Naive thymus-derived CD4-positive, alpha-beta T cell (primary cell): ENCODE measurements around the gene OSBPL10. TPM values are rescaled to one million over a fixed set of nuclear protein-coding genes. Genes with fewer than 3 reads are reported as not detected.

Experiments used
- ATAC-seq: fragments of 150-1000 bp; cut with Tn5 transposase; 2 replicates; pipeline ENCODE4 v1.10.0; 2021; ENCODE audit warnings: mild to moderate bottlenecking, moderate library complexity
- CTCF ChIA-PET: fragments of 350-600 bp; sonication (Branson Sonifier 250); formaldehyde crosslinking; loops from one replicate; lab custom pipeline; 2021; ENCODE audit warnings: antibody characterized with exemption; lab: Charles Lee
- POLR2A ChIA-PET: fragments of 350-600 bp; sonication (Branson Sonifier 250); formaldehyde crosslinking; loops from one replicate; lab custom pipeline; 2021; ENCODE audit warnings: antibody characterized with exemption, inconsistent platforms; lab: Charles Lee
- DNase-seq, 9 donors: peaks; one replicate each; pipeline versions ENCODE4 v3.0.0 to v3.0.0-alpha.2; 2020 to 2022; ENCODE audit warnings: mixed read lengths in 1 of 9
- H3K27ac ChIP-seq: one replicate; pipeline ENCODE4 v1.7.0; 2013; ENCODE audit warnings: mild to moderate bottlenecking, low read depth, low read length, moderate library complexity
- H3K27me3 ChIP-seq, 2 donors: one replicate each; pipeline ENCODE4 v1.7.0; 2013; ENCODE audit warnings: low read length in 2 of 2, mild to moderate bottlenecking in 2 of 2, moderate library complexity in 2 of 2; ENCODE audit not compliant: control insufficient read depth in 2 of 2, insufficient read depth in 2 of 2
- H3K36me3 ChIP-seq, 3 experiments: 1 replicate in 2 of 3; 2 replicates in 1 of 3; pipeline ENCODE4 v1.7.0; 2013; ENCODE audit warnings: low read length in 3 of 3, mild to moderate bottlenecking in 3 of 3, moderate library complexity in 1 of 3; ENCODE audit not compliant: insufficient read depth in 3 of 3, control insufficient read depth in 2 of 3
- H3K4me1 ChIP-seq, 2 donors: one replicate each; pipeline ENCODE4 v1.7.0; 2013; ENCODE audit warnings: low read length in 2 of 2, mild to moderate bottlenecking in 2 of 2, moderate library complexity in 1 of 2; ENCODE audit not compliant: control insufficient read depth in 2 of 2, insufficient read depth in 2 of 2
- H3K4me3 ChIP-seq: 2 replicates; pipeline ENCODE4 v1.7.0; 2013; ENCODE audit warnings: mild to moderate bottlenecking, low read length
- H3K9me3 ChIP-seq, 3 experiments: 1 replicate in 2 of 3; 2 replicates in 1 of 3; pipeline ENCODE4 v1.7.0; 2013; ENCODE audit warnings: low read length in 3 of 3; ENCODE audit not compliant: control insufficient read depth in 2 of 3
- H3K27ac Mint-ChIP-seq, 9 donors: one replicate each; pipeline ENCODE4 v1.8.0; 2020 to 2022; ENCODE audit warnings: mixed read lengths in 9 of 9, mild to moderate bottlenecking in 8 of 9, moderate library complexity in 5 of 9, inconsistent platforms in 2 of 9
- H3K27me3 Mint-ChIP-seq, 5 donors: one replicate each; pipeline ENCODE4 v1.8.0; 2021 to 2022; ENCODE audit warnings: mixed read lengths in 5 of 5, mild to moderate bottlenecking in 1 of 5
- H3K36me3 Mint-ChIP-seq, 5 donors: one replicate each; pipeline ENCODE4 v1.8.0; 2020 to 2022; ENCODE audit warnings: mixed read lengths in 5 of 5, mild to moderate bottlenecking in 3 of 5, inconsistent platforms in 1 of 5
- H3K4me1 Mint-ChIP-seq, 7 donors: one replicate each; pipeline ENCODE4 v1.8.0; 2020 to 2022; ENCODE audit warnings: mixed read lengths in 7 of 7, mild to moderate bottlenecking in 3 of 7, inconsistent platforms in 1 of 7
- H3K4me3 Mint-ChIP-seq, 10 donors: one replicate each; pipeline ENCODE4 v1.8.0; 2020 to 2022; ENCODE audit warnings: mild to moderate bottlenecking in 10 of 10, mixed read lengths in 10 of 10, moderate library complexity in 6 of 10, inconsistent platforms in 2 of 10
- H3K9me3 Mint-ChIP-seq, 11 donors: one replicate each; pipeline ENCODE4 v1.8.0; 2020 to 2022; ENCODE audit warnings: mixed read lengths in 11 of 11, mild to moderate bottlenecking in 4 of 11, inconsistent platforms in 1 of 11, moderate library complexity in 1 of 11
- intact Hi-C, 2 donors: fragments of 100-400 bp; cut with micrococcal nuclease; formaldehyde crosslinking; loops; one replicate each; pipeline ENCODE4 v1.15.1; 2023
- polyA plus RNA-seq, 2 donors: library from polyadenylated mRNA; unstranded; fragments of 300-500 nt; fragmentation: Illumina TruSeq; gene quantifications; one replicate each; pipeline ENCODE4 v1.2.3, GENCODE V29; 2021
- total RNA-seq, 6 experiments: library from RNA in 5 of 6; stranded (reverse) in 5 of 6; gene quantifications; 1 replicate in 5 of 6; 2 replicates in 1 of 6; pipeline ENCODE4 v1.2.3 and lab custom pipeline; 2021 to 2026

OSBPL10 gene
- total and polyA plus RNA-seq, 7 experiments from 2014 or later: 0.15 to 6.8 (median 0.59) TPM

DNA sequence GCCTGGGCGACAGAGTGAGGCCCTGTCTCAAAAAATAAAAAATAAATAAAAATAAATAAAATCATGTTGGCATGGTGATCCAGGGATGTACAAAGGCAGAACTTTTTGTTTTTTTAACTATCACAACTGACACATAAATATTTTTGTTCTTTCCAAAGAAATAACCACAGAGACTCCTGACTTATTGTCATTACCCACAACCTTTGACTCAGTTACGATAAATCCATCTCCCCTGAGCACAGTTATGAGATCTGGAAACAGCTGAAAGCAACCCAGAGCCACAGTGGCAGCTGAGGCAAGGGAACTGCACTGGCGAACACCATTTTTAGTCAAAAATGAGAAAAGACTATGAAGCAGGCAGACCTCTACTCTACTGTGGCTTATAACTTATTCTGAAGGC is 24.0 kb downstream of the OSBPL10 start:
- Histone ChIP-seq H3K36me3 (no peaks in the 10 kb centered on the region), H3K4me3 (no peak overlapping the region), H3K4me1 (no peaks in the 10 kb centered on the region), H3K27ac (no peak overlapping the region), H3K9me3 (peaks cover 0 to 8% (median 0%) of the 10 kb centered on the region in 3 experiments), H3K27me3 (no peaks in the 10 kb centered on the region)
- ATAC-seq: no peak
- ChIA-PET CTCF (no interaction called here), POLR2A (no interaction called here)
- no peak for DNase-seq
- intact Hi-C loops: no loop called here
- Mint-ChIP-seq H3K4me3 (no peak overlapping the region), H3K4me1 (peaks cover 0 to 17% (median 0%) of the 10 kb centered on the region in 7 donors), H3K27ac (no peak overlapping the region), H3K36me3 (peaks cover 0 to 9% (median 5%) of the 10 kb centered on the region in 5 donors), H3K27me3 (peaks cover 0 to 13% (median 0%) of the 10 kb centered on the region in 5 donors), H3K9me3 (peaks cover 3 to 20% (median 11%) of the 10 kb centered on the region in 11 donors)

DNA sequence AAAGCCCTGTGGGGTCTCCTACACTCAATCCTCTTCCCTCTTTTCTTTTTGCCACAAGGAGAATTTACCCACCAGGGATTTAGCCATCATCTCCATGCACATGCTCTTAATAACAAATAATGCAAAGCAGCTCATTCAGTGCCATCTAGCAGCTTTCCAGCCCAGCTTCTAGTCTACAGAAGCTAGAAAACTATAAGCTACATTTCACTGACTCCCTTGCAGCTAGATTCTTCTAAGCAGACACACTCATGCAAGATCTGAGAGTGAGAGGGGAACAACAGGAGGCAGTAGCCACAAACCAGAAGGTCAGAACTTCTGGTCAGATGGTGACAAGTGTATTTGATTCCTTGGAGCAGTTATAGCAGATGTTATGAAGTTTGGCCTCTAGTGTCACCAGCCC is 25.5 kb downstream of the OSBPL10 start:
- Mint-ChIP-seq H3K4me1 (peaks cover 0 to 11% (median 0%) of the 10 kb centered on the region in 7 donors), H3K27ac (no peak overlapping the region), H3K4me3 (no peak overlapping the region), H3K27me3 (peaks cover 0 to 9% (median 0%) of the 10 kb centered on the region in 5 donors), H3K36me3 (peaks cover 0 to 9% (median 5%) of the 10 kb centered on the region in 5 donors), H3K9me3 (peaks cover 3 to 23% (median 12%) of the 10 kb centered on the region in 11 donors)
- Histone ChIP-seq H3K9me3 (peaks cover 0 to 8% (median 0%) of the 10 kb centered on the region in 3 experiments), H3K4me1 (no peaks in the 10 kb centered on the region), H3K4me3 (no peak overlapping the region), H3K27me3 (no peaks in the 10 kb centered on the region), H3K27ac (no peak overlapping the region), H3K36me3 (no peaks in the 10 kb centered on the region)
- ATAC-seq (no peak), DNase-seq (no peak)
- CTCF ChIA-PET: no interaction called here
- intact Hi-C loops: no loop called here
- POLR2A ChIA-PET: no interaction called here

DNA sequence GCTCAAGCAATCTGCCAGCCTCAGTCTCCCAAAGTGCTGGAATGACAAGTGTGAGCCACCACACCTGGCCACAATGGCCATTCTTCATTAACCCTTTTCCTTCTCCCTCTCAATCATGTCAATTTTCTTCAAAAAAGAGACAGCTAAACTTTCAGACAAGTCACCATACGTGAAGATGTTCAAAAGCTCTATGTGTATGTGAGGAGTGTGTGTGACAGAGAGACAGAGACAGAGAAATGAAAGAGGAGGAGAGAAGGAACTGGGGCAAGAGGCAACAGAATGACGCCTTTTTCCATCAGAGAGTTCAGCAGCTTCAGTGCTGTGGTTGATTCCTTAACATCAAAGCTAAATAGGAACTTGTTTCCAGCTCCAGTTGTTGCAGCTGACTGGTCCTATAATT is 27.4 kb downstream of the OSBPL10 start:
- ChIA-PET POLR2A (no interaction called here), CTCF (interaction anchor here (0.5 kb wide), 1 partner anchor 1835 kb away, joined by 3 read pairs; no protein-coding TSS in a partner anchor)
- Histone ChIP-seq H3K36me3 (no peaks in the 10 kb centered on the region), H3K4me3 (no peak overlapping the region), H3K4me1 (no peaks in the 10 kb centered on the region), H3K27me3 (no peaks in the 10 kb centered on the region), H3K27ac (no peak overlapping the region), H3K9me3 (peaks cover 0 to 8% (median 0%) of the 10 kb centered on the region in 3 experiments)
- ATAC-seq (no peak), DNase-seq (no peak)
- Mint-ChIP-seq H3K36me3 (peaks cover 0 to 9% (median 5%) of the 10 kb centered on the region in 5 donors), H3K4me3 (no peak overlapping the region), H3K9me3 (peaks cover 4 to 30% (median 14%) of the 10 kb centered on the region in 11 donors), H3K27me3 (peaks cover 0 to 9% (median 0%) of the 10 kb centered on the region in 5 donors), H3K27ac (no peak overlapping the region), H3K4me1 (peaks cover 0 to 5% (median 0%) of the 10 kb centered on the region in 7 donors)
- intact Hi-C loops: no loop called here

DNA sequence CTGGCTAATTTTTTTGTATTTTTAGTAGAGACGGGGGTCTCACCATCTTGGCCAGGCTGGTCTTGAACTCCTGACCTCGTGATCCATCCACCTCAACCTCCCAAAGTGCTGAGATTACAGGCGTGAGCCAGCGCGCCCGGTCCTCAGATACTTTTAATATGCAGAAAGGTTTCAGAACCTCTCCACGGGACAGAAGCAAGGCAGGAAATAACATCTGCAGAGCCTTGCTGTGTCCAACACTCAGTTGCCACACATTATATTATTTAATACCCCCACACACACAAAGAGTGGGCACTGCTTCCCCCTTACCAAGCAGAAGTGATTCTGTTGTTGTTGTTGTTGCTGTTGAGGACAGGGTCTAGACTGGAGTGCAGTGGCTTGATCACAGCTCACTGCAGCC is 28.0 kb downstream of the OSBPL10 start:
- Histone ChIP-seq H3K4me3 (no peak overlapping the region), H3K27me3 (no peaks in the 10 kb centered on the region), H3K4me1 (no peaks in the 10 kb centered on the region), H3K27ac (no peak overlapping the region), H3K9me3 (peaks cover 0 to 8% (median 0%) of the 10 kb centered on the region in 3 experiments), H3K36me3 (no peaks in the 10 kb centered on the region)
- POLR2A ChIA-PET: no interaction called here
- Mint-ChIP-seq H3K36me3 (peaks cover 0 to 9% (median 5%) of the 10 kb centered on the region in 5 donors), H3K4me3 (no peak overlapping the region), H3K27me3 (peaks cover 0 to 9% (median 0%) of the 10 kb centered on the region in 5 donors), H3K27ac (no peak overlapping the region), H3K4me1 (peaks cover 0 to 5% (median 0%) of the 10 kb centered on the region in 7 donors), H3K9me3 (peaks cover 4 to 31% (median 14%) of the 10 kb centered on the region in 11 donors)
- intact Hi-C loops: no loop called here
- ATAC-seq (no peak), DNase-seq (no peak)
- CTCF ChIA-PET: interaction anchor here (0.5 kb wide), 1 partner anchor 1835 kb away, joined by 3 read pairs; no protein-coding TSS in a partner anchor

DNA sequence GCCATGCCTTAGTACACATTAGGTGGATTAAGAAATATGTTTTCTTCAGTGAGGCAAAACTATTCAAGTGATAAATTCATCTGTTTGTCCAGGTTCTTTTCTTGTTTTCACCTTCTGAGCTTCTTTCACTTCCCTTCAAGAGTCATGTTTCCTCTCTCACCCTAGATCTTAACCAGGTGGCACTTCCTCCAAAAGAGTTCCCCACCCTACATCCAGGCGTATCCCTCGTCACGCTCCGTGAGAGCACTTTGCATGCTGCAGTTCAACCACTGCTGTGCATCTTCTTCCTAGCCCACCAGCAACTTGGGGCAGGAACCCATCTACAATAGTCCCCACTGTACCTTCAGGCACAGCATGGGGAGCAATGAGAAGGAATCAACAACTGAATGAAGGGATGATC is 28.9 kb downstream of the OSBPL10 start:
- Histone ChIP-seq H3K9me3 (peaks cover 0 to 8% (median 0%) of the 10 kb centered on the region in 3 experiments), H3K27me3 (no peaks in the 10 kb centered on the region), H3K4me3 (no peak overlapping the region), H3K4me1 (no peaks in the 10 kb centered on the region), H3K27ac (no peak overlapping the region), H3K36me3 (no peaks in the 10 kb centered on the region)
- ATAC-seq: peak; percentile 54
- H3K4me1 Mint-ChIP-seq: peaks cover 0 to 5% (median 0%) of the 10 kb centered on the region in 7 donors
- H3K27me3 Mint-ChIP-seq: peaks cover 0 to 12% (median 0%) of the 10 kb centered on the region in 5 donors
- DNase-seq: no peak
- POLR2A ChIA-PET: no interaction called here
- intact Hi-C loops: no loop called here
- peak overlapping the region in 1 of 9 donors; percentile 2 for H3K27ac Mint-ChIP-seq
- CTCF ChIA-PET: no interaction called here
- peaks cover 0 to 9% (median 5%) of the 10 kb centered on the region in 5 donors for H3K36me3 Mint-ChIP-seq
- peaks cover 4 to 31% (median 14%) of the 10 kb centered on the region in 11 donors for H3K9me3 Mint-ChIP-seq
- peak overlapping the region in 1 of 10 donors; percentile 25 for H3K4me3 Mint-ChIP-seq

DNA sequence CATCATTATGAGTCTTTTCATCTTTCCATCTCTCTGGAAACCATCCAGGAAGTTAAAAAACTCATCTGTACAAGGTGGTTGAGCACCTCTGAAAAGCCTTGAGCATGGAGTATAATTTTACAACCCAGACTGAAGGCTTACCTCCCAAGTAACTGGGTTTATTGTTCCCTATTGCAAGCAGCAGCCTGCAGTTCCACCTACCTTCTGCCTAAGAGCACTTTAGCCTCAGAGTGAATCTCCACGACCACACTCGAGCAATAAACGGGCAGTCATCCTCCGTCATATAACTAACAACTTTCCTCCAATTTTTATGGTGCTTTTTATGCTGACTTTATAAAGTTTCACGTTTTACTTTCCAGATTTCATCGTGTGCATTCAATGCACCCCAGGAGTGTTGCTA is 32.8 kb downstream of the OSBPL10 start:
- POLR2A ChIA-PET: no interaction called here
- ATAC-seq: no peak
- H3K27me3 ChIP-seq: no peaks in the 10 kb centered on the region
- Mint-ChIP-seq H3K9me3 (peaks cover 0 to 12% (median 3%) of the 10 kb centered on the region in 11 donors), H3K27ac (no peak overlapping the region), H3K4me3 (no peak overlapping the region), H3K4me1 (peaks cover 0 to 10% (median 0%) of the 10 kb centered on the region in 7 donors), H3K27me3 (peaks cover 0 to 14% (median 3%) of the 10 kb centered on the region in 5 donors), H3K36me3 (peaks cover 0 to 3% (median 0%) of the 10 kb centered on the region in 5 donors)
- H3K4me3 ChIP-seq: no peak overlapping the region
- H3K36me3 ChIP-seq: no peaks in the 10 kb centered on the region
- CTCF ChIA-PET: no interaction called here
- H3K27ac ChIP-seq: no peak overlapping the region
- H3K4me1 ChIP-seq: no peaks in the 10 kb centered on the region
- no peak for DNase-seq
- intact Hi-C loops: no loop called here
- no peaks in the 10 kb centered on the region for H3K9me3 ChIP-seq

DNA sequence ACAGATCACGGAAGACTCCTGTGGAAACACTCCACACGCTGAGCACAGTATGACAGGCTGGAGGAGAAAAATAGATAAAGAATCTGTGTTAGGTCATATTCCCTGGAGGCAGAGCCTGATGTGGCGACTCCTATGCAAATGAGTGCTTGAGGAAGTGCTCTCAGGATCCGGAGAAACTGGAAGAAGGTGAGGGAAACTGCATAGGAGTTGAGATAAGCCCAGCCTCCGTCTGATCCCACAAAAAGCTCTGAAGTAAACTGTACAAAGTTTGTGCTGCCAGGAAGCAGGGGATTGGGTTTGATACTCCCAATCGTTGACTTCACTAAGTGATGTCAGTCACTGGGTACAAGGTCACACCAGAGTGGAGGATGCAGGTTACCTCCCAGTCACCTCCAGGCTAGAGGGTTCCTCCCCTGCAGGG is 33.4 kb downstream of the OSBPL10 start:
- ATAC-seq (no peak), DNase-seq (no peak)
- Mint-ChIP-seq H3K36me3 (peaks cover 0 to 6% (median 0%) of the 10 kb centered on the region in 5 donors), H3K27me3 (peaks cover 0 to 11% (median 3%) of the 10 kb centered on the region in 5 donors), H3K9me3 (peaks cover 0 to 16% (median 5%) of the 10 kb centered on the region in 11 donors), H3K4me3 (no peak overlapping the region), H3K27ac (no peak overlapping the region), H3K4me1 (peaks cover 0 to 10% (median 0%) of the 10 kb centered on the region in 7 donors)
- intact Hi-C loops: no loop called here
- CTCF ChIA-PET: no interaction called here
- Histone ChIP-seq H3K27ac (no peak overlapping the region), H3K9me3 (no peaks in the 10 kb centered on the region), H3K4me1 (no peaks in the 10 kb centered on the region), H3K27me3 (no peaks in the 10 kb centered on the region), H3K36me3 (no peaks in the 10 kb centered on the region), H3K4me3 (no peak overlapping the region)
- POLR2A ChIA-PET: no interaction called here
